B cell (primary cell): ENCODE measurements around the gene METTL21C. TPM values are rescaled to one million over a fixed set of nuclear protein-coding genes. Genes with fewer than 3 reads are reported as not detected.

Source experiments
- ATAC-seq: fragments of 200-7000 bp; cut with Tn5 transposase; one replicate; pipeline ENCODE4 v1.10.0; 2021; ENCODE audit warnings: low read depth, mild to moderate bottlenecking, moderate number of reproducible peaks, moderate library complexity
- CTCF ChIA-PET: fragments of 350-600 bp; sonication (Branson Sonifier 250); formaldehyde crosslinking; loops from one replicate; lab custom pipeline; 2021; ENCODE audit warnings: antibody characterized with exemption, inconsistent platforms; lab: Charles Lee
- POLR2A ChIA-PET: fragments of 350-600 bp; sonication (Branson Sonifier 250); formaldehyde crosslinking; loops from one replicate; lab custom pipeline; 2021; ENCODE audit warnings: antibody characterized with exemption; lab: Charles Lee
- DNase-seq: peaks from one replicate; pipeline ENCODE4 v3.0.0; 2013
- H2AFZ ChIP-seq: 2 replicates; pipeline ENCODE4 v1.6.1; 2012; ENCODE audit warnings: mild to moderate bottlenecking, low read depth, low read length; ENCODE audit not compliant: insufficient read depth, poor library complexity, severe bottlenecking
- H3K27ac ChIP-seq, 2 donors: 1 replicate in 1 of 2; 2 replicates in 1 of 2; pipeline ENCODE4 v1.5.1; 2012 to 2013; ENCODE audit warnings: low read length in 2 of 2, mild to moderate bottlenecking in 2 of 2, moderate library complexity in 1 of 2
- H3K27me3 ChIP-seq, 4 experiments: fragments of 200-600 bp in 1 of 4; sonication (generic) in 1 of 4; replicated peaks in 1 of 4; 1 replicate in 2 of 4; 2 replicates in 2 of 4; pipeline versions ENCODE4 v1.6.1 to v1.7.0; 2013 to 2016; ENCODE audit warnings: low read length in 3 of 4, mild to moderate bottlenecking in 2 of 4, mixed read lengths in 1 of 4, moderate library complexity in 1 of 4; ENCODE audit not compliant: insufficient read depth in 4 of 4, control insufficient read depth in 3 of 4; ENCODE audit errors: control extremely low read depth in 1 of 4
- H3K36me3 ChIP-seq, 2 experiments: replicated peaks in 1 of 2; 1 replicate in 1 of 2; 2 replicates in 1 of 2; pipeline versions ENCODE4 v1.6.1 to v1.7.1; 2013; ENCODE audit warnings: low read length in 1 of 2; ENCODE audit not compliant: insufficient read depth in 2 of 2, control insufficient read depth in 1 of 2; ENCODE audit errors: control extremely low read depth in 1 of 2, extremely low read depth in 1 of 2
- H3K4me1 ChIP-seq, 2 donors: fragments of 200-600 bp in 1 of 2; sonication (generic) in 1 of 2; 1 replicate in 1 of 2; 2 replicates in 1 of 2; pipeline versions ENCODE4 v1.5.1 to v1.6.1; 2013 to 2017; ENCODE audit warnings: low read length in 2 of 2; ENCODE audit not compliant: control insufficient read depth in 2 of 2, insufficient read depth in 2 of 2
- H3K4me2 ChIP-seq: replicated peaks from 2 replicates; pipeline ENCODE3; 2012; ENCODE audit warnings: mild to moderate bottlenecking, low read depth, low read length; ENCODE audit not compliant: poor library complexity, severe bottlenecking
- H3K4me3 ChIP-seq, 5 experiments: fragments of 200-600 bp in 1 of 5; sonication (generic) in 1 of 5; 1 replicate in 3 of 5; 2 replicates in 2 of 5; pipeline versions ENCODE4 v1.5.1 to v1.7.0; 2011 to 2016; ENCODE audit warnings: low read length in 4 of 5, mild to moderate bottlenecking in 4 of 5, low read depth in 2 of 5, control low read depth in 1 of 5, moderate library complexity in 1 of 5; ENCODE audit not compliant: insufficient read depth in 1 of 5; ENCODE audit errors: control extremely low read depth in 1 of 5, extremely low read depth in 1 of 5
- H3K79me2 ChIP-seq: fragments of 200-600 bp; sonication (generic); one replicate; pipeline ENCODE4 v1.6.0; 2016; ENCODE audit warnings: low read length; ENCODE audit not compliant: control insufficient read depth, insufficient read depth
- H3K9ac ChIP-seq: fragments of 200-600 bp; sonication (generic); 2 replicates; pipeline ENCODE4 v1.6.1; 2017; ENCODE audit warnings: mild to moderate bottlenecking, low read length, moderate library complexity
- H3K9me3 ChIP-seq, 3 donors: one replicate each; pipeline versions ENCODE4 v1.6.1 to v1.7.1; 2013; ENCODE audit warnings: low read length in 2 of 3; ENCODE audit not compliant: control insufficient read depth in 2 of 3, insufficient read depth in 1 of 3; ENCODE audit errors: control extremely low read depth in 1 of 3
- H4K20me1 ChIP-seq: 2 replicates; pipeline ENCODE4 v1.6.0; 2012; ENCODE audit warnings: mild to moderate bottlenecking, low read length; ENCODE audit not compliant: insufficient read depth, control insufficient read depth, poor library complexity, severe bottlenecking
- H3K27ac Mint-ChIP-seq: one replicate; pipeline ENCODE4 v1.8.0; 2021; ENCODE audit warnings: mixed read lengths
- H3K27me3 Mint-ChIP-seq: one replicate; pipeline ENCODE4 v1.8.0; 2021; ENCODE audit warnings: mixed read lengths
- H3K4me1 Mint-ChIP-seq: one replicate; pipeline ENCODE4 v1.8.0; 2021; ENCODE audit warnings: mixed read lengths
- H3K4me3 Mint-ChIP-seq: one replicate; pipeline ENCODE4 v1.8.0; 2021; ENCODE audit warnings: mixed read lengths
- H3K9me3 Mint-ChIP-seq: one replicate; pipeline ENCODE4 v1.8.0; 2022; ENCODE audit warnings: mixed read lengths; ENCODE audit not compliant: insufficient read depth
- CTCF ChIP-seq: fragments of 200-600 bp; IDR thresholded peaks from one replicate; pipeline ENCODE4 v1.8.0; 2022; ENCODE audit warnings: antibody characterized with exemption, mild to moderate bottlenecking
- EZH2 ChIP-seq: IDR thresholded peaks from 2 replicates; pipeline ENCODE4 v1.6.1; 2012; ENCODE audit warnings: borderline replicate concordance, low read depth, mild to moderate bottlenecking, moderate library complexity, low read length; ENCODE audit not compliant: insufficient read depth, poor library complexity, severe bottlenecking
- WGBS: methylation state at CpG from one replicate; pipeline ENCODE4 v1.1.5; 2013; ENCODE audit warnings: missing lambda C conversion rate; ENCODE audit not compliant: insufficient coverage; 5-methylcytosine and 5-hydroxymethylcytosine counted together
- intact Hi-C: fragments of 100-400 bp; cut with micrococcal nuclease; formaldehyde crosslinking; loops from one replicate; pipeline ENCODE4 v1.10.0; 2022
- polyA plus RNA-seq: library from polyadenylated mRNA; depleted of rRNA; stranded (reverse); fragments of >200 nt; gene quantifications from 2 replicates; pipeline ENCODE4 v1.2.3, GENCODE V29; 2012
- total RNA-seq, 2 donors: library from RNA; stranded (reverse); fragments of 120-200 nt in 1 of 2; gene quantifications; 1 replicate in 1 of 2; 2 replicates in 1 of 2; pipeline versions ENCODE4 v1.2.3 to v1.2.4, GENCODE V29; 2013 to 2022

METTL21C gene
- total and polyA plus RNA-seq, 2 donors (not counting 1 experiment from before 2014, with no cell fraction given): not detected

GRCh38 chr13:102642475-102642874 is 52.4 kb downstream of the METTL21C start:
- Histone ChIP-seq H3K4me2 (no peak overlapping the region), H4K20me1 (no peaks in the 10 kb centered on the region), H3K9me3 (no peaks in the 10 kb centered on the region), H3K4me3 (no peak overlapping the region), H3K27ac (no peak overlapping the region), H3K36me3 (peaks cover 25 to 72% of the 10 kb centered on the region in 2 experiments), H3K27me3 (no peaks in the 10 kb centered on the region), H3K4me1 (no peaks in the 10 kb centered on the region), H3K9ac (no peak overlapping the region), H3K79me2 (no peaks in the 10 kb centered on the region), H2AFZ (no peak overlapping the region)
- H3K9me3 Mint-ChIP-seq: no peaks in the 10 kb centered on the region
- CTCF ChIA-PET: interaction anchor here (3.2 kb wide), 1 partner anchor 63 kb away, joined by 12 read pairs; no protein-coding TSS in a partner anchor
- H3K27me3 Mint-ChIP-seq: no peaks in the 10 kb centered on the region
- POLR2A ChIA-PET: no interaction called here
- WGBS: 97% methylated on average over 4 of the region's 6 CpGs
- TF ChIP-seq EZH2: no peak
- TF ChIP-seq CTCF: no peak
- ATAC-seq (no peak), DNase-seq (no peak)
- H3K27ac Mint-ChIP-seq: no peak overlapping the region
- no peaks in the 10 kb centered on the region for H3K4me1 Mint-ChIP-seq
- intact Hi-C loops: no loop called here
- H3K4me3 Mint-ChIP-seq: no peak overlapping the region

GRCh38 chr13:102642029-102642428 is 52.8 kb downstream of the METTL21C start:
- no peak overlapping the region for H3K4me3 Mint-ChIP-seq
- ChIA-PET POLR2A (no interaction called here), CTCF (interaction anchor here (3.2 kb wide), 1 partner anchor 62 kb away, joined by 12 read pairs; no protein-coding TSS in a partner anchor)
- no peak overlapping the region for H3K27ac Mint-ChIP-seq
- DNase-seq: no peak
- Histone ChIP-seq H3K4me1 (no peaks in the 10 kb centered on the region), H2AFZ (no peak overlapping the region), H3K27ac (no peak overlapping the region), H3K9me3 (no peaks in the 10 kb centered on the region), H3K9ac (no peak overlapping the region), H3K27me3 (no peaks in the 10 kb centered on the region), H3K36me3 (peaks cover 28 to 72% of the 10 kb centered on the region in 2 experiments), H4K20me1 (no peaks in the 10 kb centered on the region), H3K4me2 (no peak overlapping the region), H3K4me3 (no peak overlapping the region), H3K79me2 (no peaks in the 10 kb centered on the region)
- no peak for ATAC-seq
- no peaks in the 10 kb centered on the region for H3K9me3 Mint-ChIP-seq
- no peak for TF ChIP-seq EZH2
- no peak for TF ChIP-seq CTCF
- intact Hi-C loops: no loop called here
- H3K4me1 Mint-ChIP-seq: no peaks in the 10 kb centered on the region
- no peaks in the 10 kb centered on the region for H3K27me3 Mint-ChIP-seq
- WGBS: 100% methylated on average over 2 of the region's 4 CpGs
